ENCODE data around the gene MRPS6. TPM values are rescaled to one million over a fixed set of nuclear protein-coding genes. Genes with fewer than 3 reads are reported as not detected.

Gene MRPS6
- total and polyA plus RNA-seq, 2 donors = 21.3 to 81.8 TPM

DNA sequence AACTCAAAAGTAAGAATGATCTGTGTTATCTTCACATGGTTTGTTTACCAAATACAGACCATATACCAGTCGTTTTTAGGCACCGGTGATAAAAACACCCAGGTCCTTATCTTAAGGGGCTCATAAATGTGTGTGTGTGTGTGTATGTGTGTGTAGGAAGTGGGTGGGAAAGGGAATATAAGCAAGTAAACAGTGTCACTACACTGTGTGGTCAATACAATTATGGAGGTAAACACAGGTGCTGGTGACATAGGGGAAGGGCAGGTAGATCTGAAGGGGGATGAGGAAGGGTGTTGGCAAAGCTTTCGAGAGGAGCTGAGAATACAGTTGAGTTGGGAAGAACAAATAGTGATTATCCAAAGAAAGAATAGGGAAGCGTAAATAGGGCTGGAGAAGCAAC is 19.1 kb upstream of the MRPS6 start:
- H3K36me3 ChIP-seq (ENCODE audit: control insufficient read depth in 2 of 2, insufficient read depth in 2 of 2, low read length in 1 of 2) = no peaks in the 10 kb centered on the region
- H3K4me1 ChIP-seq (ENCODE audit: control insufficient read depth in 2 of 2, insufficient read depth in 2 of 2, low read length in 2 of 2) = no peaks in the 10 kb centered on the region
- WGBS = 96% methylated on average over 4 of the region's 4 CpGs
- no peak overlapping the region for H3K27ac ChIP-seq (ENCODE audit: low read depth in 1 of 2, low read length in 1 of 2)
- no peak overlapping the region for H3K4me3 ChIP-seq (ENCODE audit: low read length in 2 of 2)
- no peaks in the 10 kb centered on the region for H3K9me3 ChIP-seq (ENCODE audit: control insufficient read depth in 2 of 2, insufficient read depth in 1 of 2, low read length in 1 of 2)
- H3K27me3 ChIP-seq (ENCODE audit: control insufficient read depth in 2 of 2, insufficient read depth in 1 of 2, low read length in 1 of 2) = no peaks in the 10 kb centered on the region
- DNase-seq (ENCODE audit: low read depth in 6 of 9, low spot score in 9 of 9) = no peak

DNA sequence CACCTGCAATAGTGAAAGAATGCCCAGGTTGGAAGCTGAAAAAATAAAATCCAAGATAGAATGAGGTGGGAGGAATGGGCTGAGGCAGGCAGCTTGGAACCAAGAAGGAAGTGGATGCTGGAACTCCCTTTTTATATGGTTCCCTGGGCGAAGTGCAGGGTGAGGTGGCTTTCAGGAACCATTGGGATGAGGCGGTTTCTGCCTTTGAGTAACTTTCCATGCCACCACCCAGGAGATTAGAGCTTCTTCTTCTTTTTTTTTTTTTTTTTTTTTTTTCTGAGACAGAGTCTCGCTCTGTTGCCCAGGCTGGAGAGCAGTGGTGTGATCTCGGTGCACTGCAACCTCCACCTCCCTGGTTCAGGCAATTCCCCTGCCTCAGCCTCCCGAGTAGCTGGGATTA is 17.8 kb upstream of the MRPS6 start:
- 98% methylated on average over 5 of the region's 5 CpGs for WGBS
- Histone ChIP-seq H3K4me1 (ENCODE audit: control insufficient read depth in 2 of 2, insufficient read depth in 2 of 2, low read length in 2 of 2) (no peaks in the 10 kb centered on the region), H3K36me3 (ENCODE audit: control insufficient read depth in 2 of 2, insufficient read depth in 2 of 2, low read length in 1 of 2) (no peaks in the 10 kb centered on the region), H3K4me3 (ENCODE audit: low read length in 2 of 2) (no peak overlapping the region), H3K27me3 (ENCODE audit: control insufficient read depth in 2 of 2, insufficient read depth in 1 of 2, low read length in 1 of 2) (no peaks in the 10 kb centered on the region), H3K9me3 (ENCODE audit: control insufficient read depth in 2 of 2, insufficient read depth in 1 of 2, low read length in 1 of 2) (no peaks in the 10 kb centered on the region), H3K27ac (ENCODE audit: low read depth in 1 of 2, low read length in 1 of 2) (no peak overlapping the region)
- DNase-seq (ENCODE audit: low read depth in 6 of 9, low spot score in 9 of 9) = no peak

GRCh38 chr21:34061983-34062382 is 11.4 kb upstream of the MRPS6 start:
- 95% methylated on average over 3 of the region's 3 CpGs for WGBS
- H3K4me1 ChIP-seq (ENCODE audit: control insufficient read depth in 2 of 2, insufficient read depth in 2 of 2, low read length in 2 of 2) = no peaks in the 10 kb centered on the region

DNA sequence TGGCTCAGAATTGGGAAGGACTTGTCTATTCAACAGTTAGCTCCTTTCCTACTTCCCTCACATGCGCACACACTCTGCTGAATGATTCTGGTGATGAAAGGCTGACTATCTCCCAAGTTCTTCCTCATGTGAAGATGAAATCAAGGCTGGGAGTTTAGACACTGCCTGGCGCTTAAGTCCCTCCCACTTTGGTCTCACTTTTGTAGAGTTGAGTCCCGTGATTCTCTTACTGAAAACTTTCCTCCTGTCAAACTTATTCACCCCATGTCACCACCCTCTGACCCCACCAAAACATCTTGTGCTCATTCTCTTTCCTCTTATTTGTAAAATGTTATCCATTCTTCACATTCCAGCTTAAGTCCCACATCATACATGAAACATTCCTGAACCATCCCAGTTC is 8.4 kb upstream of the MRPS6 start:
- Histone ChIP-seq H3K36me3 (ENCODE audit: control insufficient read depth in 2 of 2, insufficient read depth in 2 of 2, low read length in 1 of 2) (no peaks in the 10 kb centered on the region), H3K27ac (ENCODE audit: low read depth in 1 of 2, low read length in 1 of 2) (no peak overlapping the region), H3K27me3 (ENCODE audit: control insufficient read depth in 2 of 2, insufficient read depth in 1 of 2, low read length in 1 of 2) (no peaks in the 10 kb centered on the region), H3K9me3 (ENCODE audit: control insufficient read depth in 2 of 2, insufficient read depth in 1 of 2, low read length in 1 of 2) (no peaks in the 10 kb centered on the region), H3K4me3 (ENCODE audit: low read length in 2 of 2) (no peak overlapping the region), H3K4me1 (ENCODE audit: control insufficient read depth in 2 of 2, insufficient read depth in 2 of 2, low read length in 2 of 2) (no peaks in the 10 kb centered on the region)
- DNase-seq (ENCODE audit: low read depth in 6 of 9, low spot score in 9 of 9) = no peak
- 97% methylated on average over 3 of the region's 3 CpGs for WGBS

More at GRCh38 chr21:34061983-34062382, 11.4 kb upstream of the MRPS6 start:
- DNase-seq (ENCODE audit: low read depth in 6 of 9, low spot score in 9 of 9) = peak in 1 of 9 donors; percentile 21
- Histone ChIP-seq H3K4me3 (ENCODE audit: low read length in 2 of 2) (no peak overlapping the region), H3K27me3 (ENCODE audit: control insufficient read depth in 2 of 2, insufficient read depth in 1 of 2, low read length in 1 of 2) (no peaks in the 10 kb centered on the region), H3K36me3 (ENCODE audit: control insufficient read depth in 2 of 2, insufficient read depth in 2 of 2, low read length in 1 of 2) (no peaks in the 10 kb centered on the region), H3K27ac (ENCODE audit: low read depth in 1 of 2, low read length in 1 of 2) (no peak overlapping the region), H3K9me3 (ENCODE audit: control insufficient read depth in 2 of 2, insufficient read depth in 1 of 2, low read length in 1 of 2) (no peaks in the 10 kb centered on the region)

- no peak for DNase-seq (ENCODE audit: low read depth in 6 of 9, low spot score in 9 of 9)
- 97% methylated on average over 9 of the region's 9 CpGs for WGBS
These were observed 1.7 kb upstream of the MRPS6 start for GRCh38 chr21:34071683-34072082.

GRCh38 chr21:34072145-34073031 is 990 bp upstream of the MRPS6 start:
- H3K9me3 ChIP-seq (ENCODE audit: control insufficient read depth in 2 of 2, insufficient read depth in 1 of 2, low read length in 1 of 2) = no peaks in the 10 kb centered on the region
- 69% methylated on average over 32 of the region's 32 CpGs for whole genome bisulfite sequencing
- peak overlapping the region; percentile 18 to 21 for H3K27ac ChIP-seq (ENCODE audit: low read depth in 1 of 2, low read length in 1 of 2)
- no peaks in the 10 kb centered on the region for H3K27me3 ChIP-seq (ENCODE audit: control insufficient read depth in 2 of 2, insufficient read depth in 1 of 2, low read length in 1 of 2)
- no peaks in the 10 kb centered on the region for H3K36me3 ChIP-seq (ENCODE audit: control insufficient read depth in 2 of 2, insufficient read depth in 2 of 2, low read length in 1 of 2)
- no peak for DNase-seq (ENCODE audit: low read depth in 6 of 9, low spot score in 9 of 9)
- peaks cover 26 to 27% of the 10 kb centered on the region in 2 donors for H3K4me1 ChIP-seq (ENCODE audit: control insufficient read depth in 2 of 2, insufficient read depth in 2 of 2, low read length in 2 of 2)
- H3K4me3 ChIP-seq (ENCODE audit: low read length in 2 of 2) = peak overlapping the region; percentile 25 to 99

More at GRCh38 chr21:34071683-34072082, 1.7 kb upstream of the MRPS6 start:
- Histone ChIP-seq H3K4me1 (ENCODE audit: control insufficient read depth in 2 of 2, insufficient read depth in 2 of 2, low read length in 2 of 2) (peaks cover 20% of the 10 kb centered on the region in 2 donors), H3K27me3 (ENCODE audit: control insufficient read depth in 2 of 2, insufficient read depth in 1 of 2, low read length in 1 of 2) (no peaks in the 10 kb centered on the region), H3K9me3 (ENCODE audit: control insufficient read depth in 2 of 2, insufficient read depth in 1 of 2, low read length in 1 of 2) (no peaks in the 10 kb centered on the region), H3K4me3 (ENCODE audit: low read length in 2 of 2) (no peak overlapping the region), H3K36me3 (ENCODE audit: control insufficient read depth in 2 of 2, insufficient read depth in 2 of 2, low read length in 1 of 2) (no peaks in the 10 kb centered on the region), H3K27ac (ENCODE audit: low read depth in 1 of 2, low read length in 1 of 2) (no peak overlapping the region)

DNA sequence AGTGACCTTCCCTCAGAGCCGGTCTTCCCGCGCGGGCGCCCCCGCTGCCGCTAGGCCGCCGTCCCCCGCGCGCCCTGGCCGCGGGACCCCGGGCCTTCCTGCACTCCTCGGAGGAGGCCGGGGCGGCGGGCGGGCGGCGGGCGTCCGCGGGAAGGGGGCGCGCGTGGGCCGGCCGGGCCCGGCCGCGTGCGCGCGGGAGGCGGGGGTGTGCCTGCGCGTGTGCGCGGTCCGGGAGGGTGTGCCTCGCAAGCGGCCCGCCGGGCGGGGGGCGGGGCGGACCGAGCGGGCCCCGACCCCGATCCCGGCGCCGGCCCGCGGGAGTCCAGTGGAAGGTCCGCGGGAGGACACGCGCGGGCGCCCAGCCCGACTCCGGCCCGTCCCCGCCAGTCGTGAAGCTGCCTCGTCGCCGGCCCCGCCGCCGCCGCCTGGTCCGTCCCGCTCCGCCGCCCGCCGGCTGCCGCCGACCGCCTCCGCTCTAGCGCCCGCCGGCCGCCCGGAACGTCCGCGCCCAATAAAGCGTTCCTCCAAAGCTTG is 438 bp downstream of the MRPS6 start:
- DNase-seq (ENCODE audit: low read depth in 6 of 9, low spot score in 9 of 9) = peak in 1 of 9 donors; percentile 44
- Histone ChIP-seq H3K4me3 (ENCODE audit: low read length in 2 of 2) (peak overlapping the region; percentile 80 to 99), H3K27me3 (ENCODE audit: control insufficient read depth in 2 of 2, insufficient read depth in 1 of 2, low read length in 1 of 2) (no peaks in the 10 kb centered on the region), H3K4me1 (ENCODE audit: control insufficient read depth in 2 of 2, insufficient read depth in 2 of 2, low read length in 2 of 2) (peaks cover 32 to 33% of the 10 kb centered on the region in 2 donors), H3K9me3 (ENCODE audit: control insufficient read depth in 2 of 2, insufficient read depth in 1 of 2, low read length in 1 of 2) (no peaks in the 10 kb centered on the region), H3K36me3 (ENCODE audit: control insufficient read depth in 2 of 2, insufficient read depth in 2 of 2, low read length in 1 of 2) (no peaks in the 10 kb centered on the region), H3K27ac (ENCODE audit: low read depth in 1 of 2, low read length in 1 of 2) (peak overlapping the region; percentile 85 to 89)
- WGBS = under 1% methylated on average over 95 of the region's 95 CpGs

DNA sequence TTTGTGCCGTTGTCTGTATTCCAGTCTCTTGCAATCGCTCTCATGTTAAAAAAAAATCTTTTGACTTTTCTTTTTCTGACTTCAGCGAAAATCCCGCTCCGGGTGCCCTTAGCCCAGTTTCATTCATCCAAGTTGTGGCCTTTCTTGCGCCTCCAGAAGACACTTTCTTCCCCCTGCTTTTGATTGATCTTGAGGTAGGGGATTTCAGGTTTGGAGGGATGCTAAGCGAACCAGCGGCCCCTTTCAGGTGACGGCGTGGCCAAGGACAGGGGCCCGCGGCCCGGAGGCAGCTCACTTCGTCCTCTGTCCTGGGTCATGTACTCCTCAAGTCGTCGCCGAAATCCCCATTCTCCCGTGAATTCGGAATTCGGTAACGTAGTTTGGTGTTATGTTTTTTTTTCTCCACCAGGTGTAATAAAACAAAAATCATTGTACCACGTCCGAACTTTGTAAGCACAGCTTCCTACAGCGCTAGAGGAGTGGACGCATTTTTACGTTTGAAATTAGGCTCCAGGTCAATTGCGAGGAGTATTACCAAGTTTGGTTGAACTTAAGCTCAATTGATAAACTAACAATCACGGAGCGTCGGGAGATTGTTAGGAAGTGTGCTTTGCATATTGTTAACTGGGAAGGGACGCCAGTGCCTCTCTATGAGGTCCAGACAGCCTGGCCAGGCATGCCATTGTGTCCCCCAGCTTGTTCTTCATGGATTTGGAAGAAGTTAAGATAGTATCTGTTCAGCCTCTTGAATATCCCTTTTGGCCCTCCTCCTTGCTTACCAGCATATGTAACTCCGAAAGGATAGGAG is 1.1 kb downstream of the MRPS6 start:
- Histone ChIP-seq H3K4me3 (ENCODE audit: low read length in 2 of 2) (peak overlapping the region; percentile 66 to 99), H3K36me3 (ENCODE audit: control insufficient read depth in 2 of 2, insufficient read depth in 2 of 2, low read length in 1 of 2) (no peaks in the 10 kb centered on the region), H3K9me3 (ENCODE audit: control insufficient read depth in 2 of 2, insufficient read depth in 1 of 2, low read length in 1 of 2) (no peaks in the 10 kb centered on the region), H3K27ac (ENCODE audit: low read depth in 1 of 2, low read length in 1 of 2) (peak overlapping the region in 1 of 2 donors; percentile 38), H3K27me3 (ENCODE audit: control insufficient read depth in 2 of 2, insufficient read depth in 1 of 2, low read length in 1 of 2) (no peaks in the 10 kb centered on the region), H3K4me1 (ENCODE audit: control insufficient read depth in 2 of 2, insufficient read depth in 2 of 2, low read length in 2 of 2) (peaks cover 33 to 37% of the 10 kb centered on the region in 2 donors)
- peak in 1 of 9 donors; percentile 48 for DNase-seq (ENCODE audit: low read depth in 6 of 9, low spot score in 9 of 9)
- WGBS = 51% methylated on average over 32 of the region's 32 CpGs

GRCh38 chr21:34075091-34075425 is 1.7 kb downstream of the MRPS6 start:
- Histone ChIP-seq H3K36me3 (ENCODE audit: control insufficient read depth in 2 of 2, insufficient read depth in 2 of 2, low read length in 1 of 2) (no peaks in the 10 kb centered on the region), H3K9me3 (ENCODE audit: control insufficient read depth in 2 of 2, insufficient read depth in 1 of 2, low read length in 1 of 2) (no peaks in the 10 kb centered on the region), H3K4me3 (ENCODE audit: low read length in 2 of 2) (peak overlapping the region; percentile 66 to 99), H3K27ac (ENCODE audit: low read depth in 1 of 2, low read length in 1 of 2) (peak overlapping the region in 1 of 2 donors; percentile 64), H3K27me3 (ENCODE audit: control insufficient read depth in 2 of 2, insufficient read depth in 1 of 2, low read length in 1 of 2) (no peaks in the 10 kb centered on the region), H3K4me1 (ENCODE audit: control insufficient read depth in 2 of 2, insufficient read depth in 2 of 2, low read length in 2 of 2) (peaks cover 33 to 41% of the 10 kb centered on the region in 2 donors)
- 94% methylated on average over 2 of the region's 2 CpGs for WGBS
- DNase-seq (ENCODE audit: low read depth in 6 of 9, low spot score in 9 of 9) = peak in 1 of 9 donors; percentile 29

All from thymus (tissue), 11 donors.